Erythroblast (primary cell): Measurements from ENCODE around the gene SERTAD4.
"Not testable (repeated sequence)": the region's sequence is repeated elsewhere in the genome, so short reads cannot be mapped to it uniquely, and the experiment has no call there.

Experiments used
- GATA1 ChIP-seq: IDR thresholded peaks from 2 replicates; pipeline ENCODE4 v1.6.1; 2011; ENCODE audit warnings: low read depth, mild to moderate bottlenecking, control low read depth, low read length, moderate library complexity
- POLR2A ChIP-seq: IDR thresholded peaks from 2 replicates; pipeline ENCODE4 v1.6.1; 2011; ENCODE audit warnings: mild to moderate bottlenecking, low read length

- TF ChIP-seq POLR2A, GATA1: not testable (repeated sequence)
Measured at GRCh38 chr1:210265392-210265955, 32.9 kb downstream of the SERTAD4 start.
